Thymus (tissue), 14 donors: ENCODE data around the gene RACGAP1. TPM values are rescaled to one million over a fixed set of nuclear protein-coding genes. Genes with fewer than 3 reads are reported as not detected.

Source experiments
- DNase-seq, 9 donors: peaks; one replicate each; pipeline ENCODE4 v3.0.0-alpha.2; 2013; ENCODE audit warnings: low spot score in 9 of 9, low read depth in 6 of 9, missing footprints in 1 of 9
- H3K27ac ChIP-seq, 2 donors: one replicate each; pipeline ENCODE4 v1.5.1; 2013; ENCODE audit warnings: control low read depth in 1 of 2, low read depth in 1 of 2, low read length in 1 of 2, mild to moderate bottlenecking in 1 of 2, moderate library complexity in 1 of 2
- H3K27me3 ChIP-seq, 2 donors: one replicate each; pipeline ENCODE4 v1.5.1; 2013; ENCODE audit warnings: low read length in 1 of 2; ENCODE audit not compliant: control insufficient read depth in 2 of 2, insufficient read depth in 1 of 2
- H3K36me3 ChIP-seq, 2 donors: one replicate each; pipeline ENCODE4 v1.5.1; 2013; ENCODE audit warnings: low read length in 1 of 2, mild to moderate bottlenecking in 1 of 2, moderate library complexity in 1 of 2; ENCODE audit not compliant: control insufficient read depth in 2 of 2, insufficient read depth in 2 of 2
- H3K4me1 ChIP-seq, 2 donors: one replicate each; pipeline ENCODE4 v1.5.1; 2013; ENCODE audit warnings: low read length in 2 of 2; ENCODE audit not compliant: control insufficient read depth in 2 of 2, insufficient read depth in 2 of 2
- H3K4me3 ChIP-seq, 2 donors: one replicate each; pipeline ENCODE4 v1.5.1; 2013; ENCODE audit warnings: low read length in 2 of 2, control low read depth in 1 of 2, mild to moderate bottlenecking in 1 of 2
- H3K9me3 ChIP-seq, 2 donors: one replicate each; pipeline ENCODE4 v1.5.1; 2013; ENCODE audit warnings: low read length in 1 of 2, mild to moderate bottlenecking in 1 of 2; ENCODE audit not compliant: control insufficient read depth in 2 of 2, insufficient read depth in 1 of 2
- WGBS: extraction: QIAGEN DNeasy Blood & Tissue Kit; methylation state at CpG from one replicate; pipeline ENCODE4 v1.1.7; 2013; 5-methylcytosine and 5-hydroxymethylcytosine counted together
- long read RNA-seq, 10 donors: transcript quantifications; one replicate each; lab custom pipeline, GENCODE V29; 2026
- polyA plus RNA-seq: library from polyadenylated mRNA; stranded (reverse); fragments of 200-250 nt; gene quantifications from one replicate; pipeline ENCODE4 v1.2.3, GENCODE V29; 2013
- total RNA-seq: library from RNA; stranded (reverse); fragments of 120-200 nt; gene quantifications from one replicate; pipeline ENCODE4 v1.2.4, GENCODE V29; 2013
- donor health status: healthy.

Gene RACGAP1
- total RNA-seq (50.1 TPM), polyA plus RNA-seq (9.2 TPM)
- long read RNA-seq, donor 1, partial matches to known transcripts, result 0 of 1 reads
- long read RNA-seq, donor 1, other reads (novel, unspliced or antisense), result 0 of 1 reads
- long read RNA-seq, donor 2, result 0 reads
- long read RNA-seq, donor 3, partial matches to known transcripts, result 0 of 7 reads
- long read RNA-seq, donor 3, other reads (novel, unspliced or antisense), result 0 of 7 reads
- long read RNA-seq, donor 4, partial matches to known transcripts, result 9 of 12 reads
- long read RNA-seq, donor 4, other reads (novel, unspliced or antisense), result 0 of 12 reads
- long read RNA-seq, donor 5, partial matches to known transcripts, result 0 of 9 reads
- long read RNA-seq, donor 5, other reads (novel, unspliced or antisense), result 0 of 9 reads
- long read RNA-seq, donor 6, transcript RACGAP1-203 (17 exons, 3,080 nt), result major isoform, 8 of 17 reads
- long read RNA-seq, donor 6, partial matches to known transcripts, result 5 of 17 reads
- long read RNA-seq, donor 6, other reads (novel, unspliced or antisense), result 0 of 17 reads
- long read RNA-seq, donor 7, transcript RACGAP1-203 (17 exons, 3,080 nt), result major isoform, 5 of 10 reads
- long read RNA-seq, donor 7, transcript RACGAP1-201 (17 exons, 3,073 nt), result major isoform, 5 of 10 reads
- long read RNA-seq, donor 7, partial matches to known transcripts, result 0 of 10 reads
- long read RNA-seq, donor 7, other reads (novel, unspliced or antisense), result 0 of 10 reads
- long read RNA-seq, donor 8, partial matches to known transcripts, result 0 of 1 reads
- long read RNA-seq, donor 8, other reads (novel, unspliced or antisense), result 0 of 1 reads
- long read RNA-seq, donor 9, transcript RACGAP1-203 (17 exons, 3,080 nt), result major isoform, 7 of 14 reads
- long read RNA-seq, donor 9, transcript RACGAP1-201 (17 exons, 3,073 nt), result minor isoform, 5 of 14 reads
- long read RNA-seq, donor 9, partial matches to known transcripts, result 0 of 14 reads
- long read RNA-seq, donor 9, other reads (novel, unspliced or antisense), result 0 of 14 reads
- long read RNA-seq, donor 10, transcript RACGAP1-203 (17 exons, 3,080 nt), result major isoform, 6 of 9 reads
- long read RNA-seq, donor 10, partial matches to known transcripts, result 0 of 9 reads
- long read RNA-seq, donor 10, other reads (novel, unspliced or antisense), result 0 of 9 reads

DNA sequence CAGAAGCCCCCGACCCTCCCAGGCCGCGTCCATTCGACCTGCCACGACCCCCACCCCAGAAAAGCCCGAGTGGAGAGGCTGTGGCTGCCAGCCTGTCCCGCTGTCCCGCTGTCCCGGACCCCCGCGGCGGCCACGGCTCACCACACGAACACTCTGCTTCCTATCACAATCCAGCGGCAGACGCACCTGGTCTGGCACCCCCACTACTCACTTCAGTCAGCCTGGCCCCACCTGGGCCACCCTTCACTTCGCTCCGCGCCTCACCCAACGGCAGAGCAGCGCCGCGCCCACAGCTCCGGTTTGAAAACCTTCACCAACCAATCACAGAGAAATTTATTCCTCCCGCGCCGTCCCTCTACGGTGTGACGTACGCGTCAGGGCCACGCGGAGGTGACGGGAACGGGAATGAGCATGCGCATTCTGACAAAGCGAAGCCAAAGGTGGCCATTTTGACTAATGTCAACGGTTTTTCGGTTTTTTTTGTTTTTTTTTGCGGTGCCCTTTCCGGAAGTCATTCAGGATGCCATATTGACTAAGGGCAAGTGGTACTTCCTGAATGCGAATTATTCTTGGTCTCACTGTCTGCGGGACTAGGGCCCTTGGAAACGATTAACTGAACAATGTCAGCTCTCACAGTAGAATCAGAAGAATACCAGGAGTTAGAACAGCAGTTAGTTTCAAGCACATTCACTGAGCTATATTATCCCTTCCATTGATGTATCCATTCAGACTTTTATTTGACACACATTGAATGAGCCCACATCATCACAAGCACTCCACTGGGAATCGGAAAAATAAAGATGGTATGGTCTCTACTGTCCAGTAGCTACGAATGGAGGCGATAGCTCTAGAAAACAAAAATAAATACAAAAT, at the start of gene RACGAP1:
Gene RACGAP1 (minus strand): TSS at position 308 of the 873 bp plus-strand sequence. CDS start 8,779 bp downstream, outside the sequence.
- H3K4me3 ChIP-seq, result peak within 1 kb of the TSS; percentile 72 to 79
- H3K9me3 ChIP-seq, result no peaks in the 10 kb centered on the region
- peaks cover 3 to 16% of the 10 kb centered on the region in 2 donors for H3K4me1 ChIP-seq
- DNase-seq, result peak; percentile 97 to 100 (median 99)
- 6% methylated on average over 47 of the region's 47 CpGs for WGBS
- H3K27ac ChIP-seq, result peak within 1 kb of the TSS; percentile 71 to 83
- no peaks in the 10 kb centered on the region for H3K27me3 ChIP-seq
- no peaks in the 10 kb centered on the region for H3K36me3 ChIP-seq

DNA sequence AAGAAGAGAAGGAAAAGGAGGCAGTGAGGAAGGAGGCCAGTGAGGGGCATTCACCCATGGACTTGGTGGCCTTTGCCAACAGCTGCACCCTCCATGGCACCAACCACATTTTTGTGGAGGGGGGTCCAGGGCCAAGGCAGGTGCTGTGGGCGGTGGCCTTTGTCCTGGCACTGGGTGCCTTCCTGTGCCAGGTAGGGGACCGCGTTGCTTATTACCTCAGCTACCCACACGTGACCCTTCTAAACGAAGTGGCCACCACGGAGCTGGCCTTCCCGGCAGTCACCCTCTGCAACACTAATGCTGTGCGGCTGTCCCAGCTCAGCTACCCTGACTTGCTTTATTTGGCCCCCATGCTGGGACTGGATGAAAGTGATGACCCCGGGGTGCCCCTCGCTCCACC, 48.4 kb upstream of the RACGAP1 start:
- no peak for DNase-seq
- no peak overlapping the region for H3K4me3 ChIP-seq
- H3K36me3 ChIP-seq, result peaks cover 0 to 4% of the 10 kb centered on the region in 2 donors
- peaks cover 0 to 7% of the 10 kb centered on the region in 2 donors for H3K4me1 ChIP-seq
- H3K27me3 ChIP-seq, result peaks cover 0 to 30% of the 10 kb centered on the region in 2 donors
- H3K9me3 ChIP-seq, result no peaks in the 10 kb centered on the region
- 90% methylated on average over 10 of the region's 10 CpGs for whole genome bisulfite sequencing
- H3K27ac ChIP-seq, result no peak overlapping the region

- no peak for DNase-seq
- Histone ChIP-seq H3K27me3 (peaks cover 0 to 33% of the 10 kb centered on the region in 2 donors), H3K9me3 (no peaks in the 10 kb centered on the region), H3K4me3 (no peak overlapping the region), H3K27ac (no peak overlapping the region), H3K4me1 (peaks cover 0 to 7% of the 10 kb centered on the region in 2 donors), H3K36me3 (peaks cover 0 to 4% of the 10 kb centered on the region in 2 donors)
- WGBS, result 89% methylated on average over 7 of the region's 7 CpGs
Observed at GRCh38 chr12:50073206-50073605, 47.9 kb upstream of the RACGAP1 start.

DNA sequence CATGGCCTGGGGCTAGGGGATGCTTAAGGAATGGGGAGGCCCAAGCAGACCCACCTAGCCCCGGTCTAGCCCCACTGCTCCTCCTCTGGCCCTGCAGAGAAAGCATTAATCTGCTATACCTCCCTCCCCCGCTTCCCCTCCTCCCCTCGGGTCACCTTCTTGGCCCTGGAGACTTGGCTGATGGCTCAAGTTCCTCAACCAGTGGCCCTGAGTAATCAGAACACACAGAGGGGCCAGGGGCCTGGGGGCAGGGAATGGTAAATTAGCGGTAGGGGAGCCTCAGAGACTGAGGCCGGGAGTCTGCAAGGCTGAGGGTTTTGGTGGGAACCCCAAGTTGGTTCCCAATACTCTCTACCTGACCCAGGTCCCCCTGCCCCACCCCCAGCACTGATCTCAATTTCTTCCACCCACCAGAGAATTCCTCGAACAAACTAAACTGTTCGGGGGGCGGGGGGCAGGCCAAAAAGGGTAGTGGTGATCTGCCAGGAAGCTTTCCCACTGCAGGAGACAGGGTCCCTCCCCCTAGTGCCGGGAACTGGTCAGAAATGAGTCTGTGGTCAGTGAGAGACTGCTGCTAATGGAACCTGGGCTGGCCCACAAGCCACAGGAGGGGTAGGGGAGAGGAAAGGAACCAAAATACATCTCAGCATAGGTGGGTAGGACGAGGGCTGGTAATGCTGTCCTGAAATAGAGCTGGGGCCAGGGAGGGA, 47.1 kb upstream of the RACGAP1 start:
- Histone ChIP-seq H3K9me3 (no peaks in the 10 kb centered on the region), H3K27me3 (peaks cover 0 to 33% of the 10 kb centered on the region in 2 donors), H3K27ac (no peak overlapping the region), H3K4me1 (peaks cover 0 to 7% of the 10 kb centered on the region in 2 donors), H3K36me3 (peaks cover 0 to 4% of the 10 kb centered on the region in 2 donors), H3K4me3 (no peak overlapping the region)
- no peak for DNase-seq
- 71% methylated on average over 10 of the region's 10 CpGs for WGBS

GRCh38 chr12:50070314-50071060, 45.2 kb upstream of the RACGAP1 start:
- H3K4me1 ChIP-seq, result peaks cover 0 to 9% of the 10 kb centered on the region in 2 donors
- no peak overlapping the region for H3K4me3 ChIP-seq
- no peaks in the 10 kb centered on the region for H3K9me3 ChIP-seq
- H3K27me3 ChIP-seq, result peaks cover 0 to 33% of the 10 kb centered on the region in 2 donors
- peak in 4 of 9 donors; percentile 69 to 79 (median 76) for DNase-seq
- peaks cover 0 to 4% of the 10 kb centered on the region in 2 donors for H3K36me3 ChIP-seq
- WGBS, result 47% methylated on average over 9 of the region's 9 CpGs
- H3K27ac ChIP-seq, result no peak overlapping the region

- Histone ChIP-seq H3K4me3 (no peak overlapping the region), H3K27me3 (peaks cover 0 to 33% of the 10 kb centered on the region in 2 donors), H3K36me3 (peaks cover 0 to 4% of the 10 kb centered on the region in 2 donors), H3K4me1 (peaks cover 0 to 6% of the 10 kb centered on the region in 2 donors), H3K9me3 (no peaks in the 10 kb centered on the region), H3K27ac (no peak overlapping the region)
- WGBS, result 97% methylated on average over 3 of the region's 3 CpGs
- DNase-seq, result no peak
Observed at GRCh38 chr12:50069539-50069938, 44.2 kb upstream of the RACGAP1 start.

DNA sequence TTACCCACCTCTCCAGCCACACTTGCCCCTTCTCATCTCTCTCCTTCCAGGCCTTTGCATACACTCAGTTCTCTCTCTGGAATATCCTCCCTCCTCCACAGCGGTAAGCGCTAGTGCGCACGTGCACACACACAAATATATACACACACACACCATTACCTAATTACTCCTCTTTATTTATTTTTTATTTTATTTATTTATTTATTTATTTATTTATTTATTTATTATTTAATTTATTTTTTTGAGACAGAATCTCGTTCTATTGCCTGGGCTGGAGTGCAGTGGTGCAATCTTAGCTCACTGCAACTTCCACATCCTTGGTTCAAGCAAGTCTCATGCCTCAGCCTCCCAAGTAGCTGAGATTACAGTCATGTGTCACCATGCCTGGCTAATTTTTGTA, 43.8 kb upstream of the RACGAP1 start:
- peaks cover 0 to 33% of the 10 kb centered on the region in 2 donors for H3K27me3 ChIP-seq
- H3K4me3 ChIP-seq, result no peak overlapping the region
- DNase-seq, result no peak
- 98% methylated on average over 5 of the region's 5 CpGs for WGBS
- H3K9me3 ChIP-seq, result no peaks in the 10 kb centered on the region
- H3K27ac ChIP-seq, result no peak overlapping the region
- peaks cover 0 to 4% of the 10 kb centered on the region in 2 donors for H3K36me3 ChIP-seq
- peaks cover 0 to 10% of the 10 kb centered on the region in 2 donors for H3K4me1 ChIP-seq
